ENCODE data around the gene LINGO3. TPM values are rescaled to one million over a fixed set of nuclear protein-coding genes. Genes with fewer than 3 reads are reported as not detected.
A peak's percentile ranks its signal among the peaks of the same experiment; 100 is the strongest.

LINGO3 gene
- total RNA-seq, 2 donors from 2014 or later: 0.20 to 1.0 TPM

DNA sequence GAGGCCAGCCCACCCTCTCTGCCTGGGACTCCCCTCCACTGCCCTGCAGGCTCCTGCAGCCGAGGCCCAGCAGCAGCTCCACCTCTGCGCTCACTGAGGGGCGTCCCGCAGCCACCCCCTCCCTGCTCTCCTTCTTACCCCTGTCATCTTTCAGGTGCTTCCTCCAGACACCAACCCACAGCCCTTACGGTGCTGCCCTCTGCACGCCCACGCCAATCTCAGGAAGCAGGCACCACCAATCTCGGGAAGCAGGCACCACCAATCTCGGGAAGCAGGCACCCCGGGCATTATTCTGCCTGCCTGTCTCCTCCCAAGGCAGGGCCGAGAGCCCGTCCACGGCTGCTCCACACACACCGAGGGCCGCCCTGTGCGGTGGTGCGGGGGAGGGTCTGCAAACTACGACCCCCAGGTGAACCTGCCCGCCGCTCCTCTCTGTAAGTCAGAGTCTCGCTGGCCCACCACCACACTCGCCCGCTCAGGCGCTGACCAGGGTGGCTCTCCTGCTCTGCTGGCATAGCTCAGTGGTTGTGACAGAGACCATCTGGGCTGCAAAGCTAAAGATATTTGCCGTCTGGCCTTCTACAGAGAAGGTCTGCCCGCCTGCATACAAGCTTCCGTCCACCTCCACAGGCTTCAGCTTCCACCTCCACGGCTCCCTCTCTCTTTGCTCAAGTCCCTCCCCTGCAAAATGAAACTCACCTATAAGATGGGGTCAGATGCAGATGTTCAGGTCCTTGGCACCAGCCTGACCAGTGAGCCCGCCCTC lies 17.5 kb upstream of the LINGO3 start:
- peaks cover 25% of the 10 kb centered on the region for H3K4me1 Mint-ChIP-seq
- H3K36me3 ChIP-seq (ENCODE audit: control insufficient read depth, insufficient read depth, low read length): peaks cover 20% of the 10 kb centered on the region
- WGBS, 2 experiments (ENCODE audit: insufficient coverage in 1 of 2, insufficient read length in 1 of 2): 92 to 93% methylated on average over 17 to 29 of the region's 29 CpGs
- H3K36me3 Mint-ChIP-seq (ENCODE audit: low read depth): peaks cover 25% of the 10 kb centered on the region
- peaks cover 3% of the 10 kb centered on the region for H3K4me1 ChIP-seq (ENCODE audit: control insufficient read depth, insufficient read depth, low read length)
- H3K4me3 Mint-ChIP-seq: no peak overlapping the region
- TF ChIP-seq, protein P1, sequence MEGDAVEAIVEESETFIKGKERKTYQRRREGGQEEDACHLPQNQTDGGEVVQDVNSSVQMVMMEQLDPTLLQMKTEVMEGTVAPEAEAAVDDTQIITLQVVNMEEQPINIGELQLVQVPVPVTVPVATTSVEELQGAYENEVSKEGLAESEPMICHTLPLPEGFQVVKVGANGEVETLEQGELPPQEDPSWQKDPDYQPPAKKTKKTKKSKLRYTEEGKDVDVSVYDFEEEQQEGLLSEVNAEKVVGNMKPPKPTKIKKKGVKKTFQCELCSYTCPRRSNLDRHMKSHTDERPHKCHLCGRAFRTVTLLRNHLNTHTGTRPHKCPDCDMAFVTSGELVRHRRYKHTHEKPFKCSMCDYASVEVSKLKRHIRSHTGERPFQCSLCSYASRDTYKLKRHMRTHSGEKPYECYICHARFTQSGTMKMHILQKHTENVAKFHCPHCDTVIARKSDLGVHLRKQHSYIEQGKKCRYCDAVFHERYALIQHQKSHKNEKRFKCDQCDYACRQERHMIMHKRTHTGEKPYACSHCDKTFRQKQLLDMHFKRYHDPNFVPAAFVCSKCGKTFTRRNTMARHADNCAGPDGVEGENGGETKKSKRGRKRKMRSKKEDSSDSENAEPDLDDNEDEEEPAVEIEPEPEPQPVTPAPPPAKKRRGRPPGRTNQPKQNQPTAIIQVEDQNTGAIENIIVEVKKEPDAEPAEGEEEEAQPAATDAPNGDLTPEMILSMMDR (conservative IDR thresholded peaks at IDR 0.05): no peak
- H3K9me3 ChIP-seq (ENCODE audit: control insufficient read depth, low read length): no peaks in the 10 kb centered on the region
- no peaks in the 10 kb centered on the region for H3K27me3 Mint-ChIP-seq (ENCODE audit: insufficient read depth)
- peak overlapping the region; percentile 82 for H3K27ac Mint-ChIP-seq
- H3K9ac ChIP-seq (ENCODE audit: extremely low read depth, low read length, poor library complexity, severe bottlenecking): no peak overlapping the region
- peak overlapping the region; percentile 83 for H3K27ac ChIP-seq (ENCODE audit: low read depth, low read length)
- no peak overlapping the region for H3K4me3 ChIP-seq (ENCODE audit: low read length)
- no peaks in the 10 kb centered on the region for H3K27me3 ChIP-seq (ENCODE audit: control insufficient read depth, insufficient read depth, low read length, poor library complexity, severe bottlenecking)
- H3K9me3 Mint-ChIP-seq: no peaks in the 10 kb centered on the region
- no peak for DNase-seq

DNA sequence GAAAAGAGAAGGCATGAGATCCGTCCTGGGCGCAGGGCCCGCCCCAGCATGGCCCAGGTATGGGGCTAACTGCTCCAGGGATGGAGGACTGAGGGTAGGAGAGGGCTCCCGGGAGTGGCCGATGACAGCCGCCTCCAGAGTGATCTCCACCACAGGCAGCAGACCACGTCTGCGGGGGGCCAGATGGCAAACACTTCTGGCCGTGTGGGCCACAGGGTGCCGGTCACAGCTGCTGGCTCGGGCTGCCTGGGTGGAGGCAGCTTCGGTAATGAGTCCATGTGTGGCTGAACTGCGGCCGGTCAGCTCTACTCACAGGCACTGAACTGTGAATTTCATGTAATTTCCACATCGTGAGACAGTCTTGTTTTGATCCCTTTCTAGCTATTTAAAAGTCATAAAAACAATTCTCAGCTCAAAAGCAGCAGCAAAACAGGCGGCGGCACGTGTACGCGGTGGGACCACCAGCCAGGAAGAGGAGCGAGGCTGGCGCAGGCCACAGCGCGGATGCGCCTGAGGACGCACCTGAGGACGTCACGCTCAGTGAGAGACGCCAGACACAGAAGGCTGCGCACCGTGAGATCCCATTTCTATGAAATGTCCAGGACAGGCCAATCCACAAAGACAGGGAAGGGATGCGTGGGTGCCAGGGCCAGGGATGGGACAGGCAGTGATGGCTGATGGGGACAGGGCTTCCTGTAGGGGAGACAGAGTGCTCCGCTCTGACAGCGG lies 16.4 kb upstream of the LINGO3 start:
- H3K4me3 Mint-ChIP-seq: no peak overlapping the region
- H3K9me3 Mint-ChIP-seq: no peaks in the 10 kb centered on the region
- peaks cover 25% of the 10 kb centered on the region for H3K36me3 Mint-ChIP-seq (ENCODE audit: low read depth)
- H3K27ac Mint-ChIP-seq: peak overlapping the region; percentile 39
- DNase-seq: no peak
- TF ChIP-seq, protein P1 (conservative IDR thresholded peaks at IDR 0.05): no peak
- Histone ChIP-seq H3K4me1 (ENCODE audit: control insufficient read depth, insufficient read depth, low read length) (peaks cover 3% of the 10 kb centered on the region), H3K4me3 (ENCODE audit: low read length) (no peak overlapping the region), H3K9ac (ENCODE audit: extremely low read depth, low read length, poor library complexity, severe bottlenecking) (no peak overlapping the region), H3K27me3 (ENCODE audit: control insufficient read depth, insufficient read depth, low read length, poor library complexity, severe bottlenecking) (no peaks in the 10 kb centered on the region), H3K27ac (ENCODE audit: low read depth, low read length) (peak overlapping the region; percentile 83), H3K9me3 (ENCODE audit: control insufficient read depth, low read length) (no peaks in the 10 kb centered on the region), H3K36me3 (ENCODE audit: control insufficient read depth, insufficient read depth, low read length) (peaks cover 20% of the 10 kb centered on the region)
- WGBS, 2 experiments (ENCODE audit: insufficient coverage in 1 of 2, insufficient read length in 1 of 2): 92 to 96% methylated on average over 31 to 34 of the region's 34 CpGs
- peaks cover 16% of the 10 kb centered on the region for H3K4me1 Mint-ChIP-seq
- H3K27me3 Mint-ChIP-seq (ENCODE audit: insufficient read depth): no peaks in the 10 kb centered on the region

DNA sequence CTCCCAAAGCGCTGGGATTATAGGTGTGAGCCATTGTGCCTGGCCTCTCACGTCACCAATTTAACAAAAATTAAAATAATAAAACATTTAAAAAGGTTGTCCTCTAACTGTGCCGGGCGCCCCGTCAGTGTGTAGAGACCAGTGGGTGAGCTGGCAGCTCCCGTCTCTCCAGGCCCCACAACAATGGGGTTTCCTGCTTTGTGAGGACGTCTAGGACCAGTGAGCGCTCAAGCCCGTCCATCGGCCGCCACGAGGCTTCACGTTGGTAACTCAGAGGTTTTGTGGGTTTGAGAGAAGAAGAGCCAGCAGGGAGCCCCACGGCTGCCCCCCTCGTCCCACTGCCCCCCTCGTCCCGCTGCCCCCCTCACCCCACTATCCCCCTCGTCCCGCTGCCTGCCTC lies 15.8 kb upstream of the LINGO3 start:
- Histone ChIP-seq H3K9me3 (ENCODE audit: control insufficient read depth, low read length) (no peaks in the 10 kb centered on the region), H3K4me1 (ENCODE audit: control insufficient read depth, insufficient read depth, low read length) (peaks cover 3% of the 10 kb centered on the region), H3K9ac (ENCODE audit: extremely low read depth, low read length, poor library complexity, severe bottlenecking) (no peak overlapping the region), H3K27ac (ENCODE audit: low read depth, low read length) (peak overlapping the region; percentile 83), H3K27me3 (ENCODE audit: control insufficient read depth, insufficient read depth, low read length, poor library complexity, severe bottlenecking) (no peaks in the 10 kb centered on the region), H3K36me3 (ENCODE audit: control insufficient read depth, insufficient read depth, low read length) (peaks cover 20% of the 10 kb centered on the region), H3K4me3 (ENCODE audit: low read length) (no peak overlapping the region)
- DNase-seq: no peak
- Mint-ChIP-seq H3K4me1 (peaks cover 12% of the 10 kb centered on the region), H3K27ac (no peak overlapping the region), H3K4me3 (no peak overlapping the region), H3K36me3 (ENCODE audit: low read depth) (peaks cover 25% of the 10 kb centered on the region), H3K27me3 (ENCODE audit: insufficient read depth) (no peaks in the 10 kb centered on the region), H3K9me3 (no peaks in the 10 kb centered on the region)
- WGBS, 2 experiments (ENCODE audit: insufficient coverage in 1 of 2, insufficient read length in 1 of 2): 89 to 90% methylated on average over 9 to 14 of the region's 19 CpGs
- TF ChIP-seq, protein P1 (conservative IDR thresholded peaks at IDR 0.05): no peak
